GM18520 (cell line): ENCODE data around the gene XIRP2.

Source experiments
- ATAC-seq: cut with Tn5 transposase; IDR thresholded peaks from one replicate; pipeline ENCODE4 v1.9.1; 2021; ENCODE audit not compliant: unreplicated experiment

XIRP2 gene

DNA sequence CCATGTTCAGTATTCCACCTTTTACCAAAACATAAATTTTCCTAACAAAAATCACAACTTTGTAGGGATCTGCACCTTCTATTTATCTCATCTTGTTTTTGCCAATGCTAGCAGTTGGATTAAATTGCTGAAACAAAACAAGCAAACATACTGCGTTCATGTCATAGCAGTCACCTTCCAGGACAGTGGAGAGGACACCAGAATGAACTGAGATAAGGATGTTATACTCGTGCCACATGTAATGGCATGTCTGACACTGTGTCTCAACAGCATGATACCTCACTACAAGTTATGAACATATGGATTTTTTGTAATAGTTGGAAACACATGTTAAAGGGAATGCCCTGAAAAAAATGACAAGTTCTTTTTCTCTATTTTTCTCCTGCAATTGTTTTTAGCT is 245.3 kb downstream of the XIRP2 start:
- ATAC-seq, result no peak

DNA sequence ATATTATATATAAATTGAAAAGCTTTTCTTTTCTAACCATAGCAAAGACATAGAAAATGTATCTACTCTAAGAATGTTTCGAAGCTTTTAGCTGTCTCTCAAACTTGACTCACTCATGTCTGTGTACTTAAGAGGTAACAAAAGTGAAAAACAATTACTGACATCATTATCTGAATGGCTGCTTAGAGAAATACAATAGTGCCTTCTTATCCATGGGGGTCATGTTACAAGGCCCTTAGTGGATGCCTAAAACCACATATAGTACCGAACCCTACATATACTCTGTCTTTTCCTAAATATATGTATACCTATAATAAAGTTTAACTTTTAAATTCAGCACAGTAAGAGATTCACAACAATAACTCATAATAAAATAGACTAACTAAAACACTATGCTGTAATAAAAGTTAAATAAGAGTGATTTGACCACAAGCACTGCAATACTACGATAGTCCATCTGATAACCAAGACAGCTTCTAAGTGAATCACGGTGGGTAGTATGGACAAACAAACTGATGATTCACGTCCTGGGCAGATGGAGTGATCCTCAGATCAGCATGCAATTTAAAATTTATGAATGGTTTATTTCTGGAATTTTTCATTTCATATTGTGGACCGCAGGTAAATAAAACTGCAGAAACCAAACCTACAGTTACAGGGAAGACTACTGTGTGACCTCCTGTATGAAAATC is 246.2 kb downstream of the XIRP2 start:
- ATAC-seq, result no peak

DNA sequence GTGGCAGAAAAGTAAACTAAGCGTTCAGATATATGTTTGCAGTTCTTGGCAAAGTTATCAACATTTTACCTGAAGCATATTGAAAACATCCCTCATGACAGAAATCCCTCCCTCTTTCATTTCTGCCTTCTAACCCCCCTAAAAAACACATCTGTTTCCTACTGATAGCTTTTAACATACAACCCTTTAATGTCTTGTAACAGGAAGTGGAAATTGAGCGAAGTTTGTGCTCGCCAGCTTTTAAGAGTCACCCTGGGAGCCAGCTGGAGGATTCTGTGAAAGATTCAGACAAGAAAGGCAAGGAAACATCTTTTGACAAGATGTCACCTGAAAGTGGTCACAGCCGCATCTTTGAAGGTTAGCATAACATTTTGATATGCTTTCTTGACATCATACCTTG is 247.4 kb downstream of the XIRP2 start:
- ATAC-seq, result no peak

DNA sequence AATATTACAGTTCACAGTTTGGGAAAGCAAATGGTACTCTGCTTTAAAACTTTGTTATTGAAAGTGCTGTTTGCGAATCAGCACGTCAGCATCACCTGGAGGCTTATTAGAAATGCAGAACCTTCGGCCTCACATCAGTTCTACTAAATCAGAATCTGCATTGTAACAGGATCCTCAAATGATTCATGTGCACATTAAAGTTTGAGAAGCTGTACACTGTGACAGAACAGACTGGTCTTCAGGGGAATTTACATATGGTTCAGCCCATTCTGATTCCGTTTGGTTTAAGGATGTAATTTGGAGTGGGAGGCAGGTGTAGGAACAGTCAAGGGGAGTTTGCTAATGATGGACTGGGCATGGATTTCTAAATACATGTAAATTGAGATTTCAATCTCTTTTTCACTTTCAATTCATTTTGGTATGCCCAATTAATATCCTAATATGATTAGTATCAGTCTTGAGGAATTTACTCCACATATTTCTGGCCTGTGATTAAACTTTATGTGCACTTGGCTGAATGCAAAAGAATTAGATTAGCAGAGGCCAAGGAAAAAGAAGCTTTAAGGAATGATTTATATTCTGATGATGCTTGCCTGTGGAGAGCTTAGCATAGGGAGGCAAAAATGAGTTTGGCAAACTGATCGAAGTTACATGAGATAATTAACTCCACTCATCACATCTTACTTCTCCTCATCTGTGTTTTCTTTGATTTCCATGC is 248.8 kb downstream of the XIRP2 start:
- no peak for ATAC-seq

DNA sequence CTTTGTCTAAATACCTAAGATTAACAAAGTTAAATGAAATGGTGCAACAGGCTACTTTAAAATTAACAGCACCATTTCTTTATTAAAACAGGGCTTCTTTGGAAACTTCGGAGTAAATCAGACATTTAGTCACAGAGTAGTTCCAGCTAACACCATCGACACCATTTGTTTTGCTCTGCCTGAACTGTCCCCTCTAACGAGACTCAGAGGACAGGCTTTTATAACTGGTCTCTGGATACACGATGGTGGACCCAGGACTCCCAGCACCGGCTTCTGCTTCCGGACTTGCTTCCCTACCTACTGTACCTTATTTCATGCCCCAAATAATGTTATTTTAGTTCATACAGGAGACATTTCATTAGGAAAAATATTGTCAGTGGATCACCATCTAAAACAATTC is 252.1 kb downstream of the XIRP2 start:
- ATAC-seq, result no peak

DNA sequence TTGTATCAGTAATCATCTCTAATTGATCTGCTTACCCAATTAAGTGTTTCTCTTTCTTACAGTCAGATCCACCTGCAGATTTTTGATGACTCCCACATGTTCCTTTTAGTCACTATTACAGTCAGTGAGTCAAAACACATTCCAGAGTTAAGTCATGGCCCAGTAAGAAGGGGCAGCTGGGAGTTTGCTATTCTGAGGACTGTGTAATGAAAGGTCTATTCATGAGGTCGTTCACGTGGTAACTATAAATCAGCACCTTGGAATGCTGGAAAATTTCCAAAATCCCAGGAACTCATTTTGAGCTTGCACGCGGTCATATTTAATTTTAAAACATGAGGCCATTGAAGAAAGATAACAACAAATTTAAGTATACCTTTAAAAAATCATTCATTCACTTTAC is 252.5 kb downstream of the XIRP2 start:
- no peak for ATAC-seq

DNA sequence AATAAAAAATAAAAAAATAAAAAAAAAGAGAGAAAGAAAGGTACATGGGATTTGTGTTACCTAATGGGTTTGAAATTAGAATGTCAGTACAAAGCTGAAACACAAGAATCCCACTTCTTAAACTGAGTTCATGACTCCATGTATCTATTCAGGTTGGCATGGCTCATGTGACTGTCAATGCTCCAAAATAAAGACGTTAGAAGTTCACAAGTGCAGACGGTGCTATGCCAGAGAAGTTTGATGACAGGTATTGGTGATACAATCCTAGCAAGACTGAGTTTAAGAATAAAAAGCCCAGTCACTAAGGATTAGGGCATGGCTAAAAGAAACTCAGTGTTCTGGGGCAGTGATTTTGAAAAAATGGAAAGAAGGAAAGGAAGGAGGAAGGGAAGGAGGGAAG is 254.3 kb downstream of the XIRP2 start:
- no peak for ATAC-seq

DNA sequence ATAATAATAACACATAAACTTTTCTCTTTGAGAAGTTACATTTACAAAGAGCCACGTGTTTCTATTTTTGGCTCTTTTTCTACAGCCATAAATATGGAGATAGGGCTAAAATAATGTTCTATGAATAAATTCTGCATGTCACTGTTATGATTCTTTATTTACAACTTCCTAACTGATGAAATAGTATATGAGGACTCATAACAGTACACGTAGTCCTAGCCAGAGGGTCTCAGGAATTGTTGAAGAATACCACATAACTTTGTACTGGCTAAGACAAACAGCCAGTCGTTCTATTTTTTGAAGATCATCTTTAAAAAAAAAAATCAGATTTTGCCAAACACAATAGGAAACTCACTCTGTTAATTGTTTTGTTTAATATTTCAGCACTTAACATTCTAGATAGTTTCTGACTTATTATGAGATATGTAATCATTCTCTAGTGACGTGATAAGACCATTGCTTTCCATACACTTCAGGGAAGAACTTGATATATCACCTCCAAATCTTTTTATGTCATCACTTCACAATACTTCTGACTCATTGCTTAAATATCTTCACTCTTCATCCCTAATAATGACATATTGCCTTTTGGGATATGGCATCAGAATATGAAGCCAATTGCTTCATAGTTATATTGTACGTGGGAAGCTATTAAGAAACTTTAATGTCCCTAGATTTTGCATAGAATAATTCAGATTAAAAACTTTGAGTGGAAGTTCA is 256.1 kb downstream of the XIRP2 start:
- no peak for ATAC-seq

DNA sequence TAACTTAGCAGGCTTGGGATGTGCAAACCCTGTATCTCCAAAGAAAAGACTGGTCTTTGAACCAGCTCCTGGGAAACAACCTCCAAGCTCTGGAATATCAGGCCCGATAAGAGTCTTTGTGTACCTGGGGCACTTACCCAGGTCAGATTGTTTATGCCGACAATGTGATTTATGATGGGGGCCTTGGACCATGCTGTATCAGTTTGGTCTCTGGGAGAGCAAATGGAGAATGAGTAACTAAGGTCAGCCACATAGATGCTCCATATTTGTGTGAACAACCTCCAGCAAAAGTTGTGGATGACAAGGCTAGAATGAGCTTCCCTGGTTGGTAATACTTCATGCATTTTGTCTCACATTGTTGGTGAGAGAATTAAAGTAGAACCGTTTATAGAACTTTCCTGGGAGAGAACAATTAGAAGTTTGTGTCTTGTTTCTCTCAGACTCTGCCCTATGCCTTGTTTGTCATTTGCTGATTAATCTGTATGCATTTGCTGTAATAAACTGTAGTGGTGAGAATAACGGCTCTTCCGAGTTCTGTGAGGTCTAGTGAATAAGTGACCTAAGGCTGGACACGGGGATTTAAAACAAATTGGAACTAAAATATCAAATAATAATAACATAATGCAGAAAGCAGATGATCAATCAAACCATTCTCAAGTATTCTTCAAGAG is 259.1 kb downstream of the XIRP2 start:
- no peak for ATAC-seq

DNA sequence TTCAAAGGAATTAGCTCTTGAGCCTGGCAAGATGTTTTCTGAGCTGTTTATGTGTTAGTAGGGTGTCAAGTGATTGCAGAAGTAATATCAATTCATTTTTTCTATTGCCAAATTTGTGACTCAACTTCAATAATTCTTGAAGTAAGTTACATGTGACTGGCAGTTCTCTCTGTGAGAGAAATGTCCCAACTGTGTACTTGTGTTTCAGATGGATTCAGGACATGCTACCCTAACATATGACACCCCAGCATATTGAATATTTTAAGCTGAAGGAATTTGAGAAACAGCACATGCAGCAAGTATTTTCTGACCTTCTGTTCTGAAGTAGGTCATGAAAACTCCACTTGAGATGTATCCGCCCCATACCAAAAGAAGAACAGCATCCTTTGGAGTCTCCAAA is 263.6 kb downstream of the XIRP2 start:
- no peak for ATAC-seq

DNA sequence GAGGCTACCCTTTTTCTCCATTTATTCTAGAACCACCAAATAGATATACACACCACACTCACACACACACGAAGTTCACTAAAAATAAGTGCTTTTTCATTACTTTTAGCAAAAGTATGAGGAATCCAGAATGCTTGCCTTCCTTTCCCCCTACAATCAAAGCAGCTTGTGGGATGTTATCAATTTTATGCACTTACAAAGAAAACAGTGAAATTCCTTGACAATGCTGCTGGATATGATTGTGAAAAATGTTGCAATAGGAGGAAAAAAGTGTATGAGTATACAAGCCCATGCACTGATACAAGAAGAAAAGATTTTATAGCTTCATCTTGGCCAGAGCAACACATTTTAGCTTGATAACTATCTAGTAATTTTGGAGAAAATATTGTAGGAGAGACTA is 269.2 kb downstream of the XIRP2 start:
- no peak for ATAC-seq

DNA sequence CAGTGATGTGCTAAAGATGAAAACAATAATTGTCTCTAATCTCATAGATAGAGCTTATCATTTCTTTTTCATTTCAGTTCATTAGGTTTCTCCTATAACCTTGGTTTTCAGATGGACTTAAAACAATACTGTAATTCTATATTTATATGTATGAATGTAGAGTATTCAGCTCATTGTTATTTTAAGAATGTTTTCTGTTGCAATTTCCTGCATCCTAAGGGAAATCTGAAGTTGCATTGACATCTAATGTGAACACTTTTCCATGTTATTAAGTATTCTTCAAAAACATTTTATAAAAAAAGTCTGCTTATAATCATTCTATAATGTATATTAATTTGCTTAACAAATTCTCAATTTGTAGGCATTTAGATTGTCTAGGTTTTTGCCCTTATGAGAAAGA is 288.9 kb downstream of the XIRP2 start:
- no peak for ATAC-seq

DNA sequence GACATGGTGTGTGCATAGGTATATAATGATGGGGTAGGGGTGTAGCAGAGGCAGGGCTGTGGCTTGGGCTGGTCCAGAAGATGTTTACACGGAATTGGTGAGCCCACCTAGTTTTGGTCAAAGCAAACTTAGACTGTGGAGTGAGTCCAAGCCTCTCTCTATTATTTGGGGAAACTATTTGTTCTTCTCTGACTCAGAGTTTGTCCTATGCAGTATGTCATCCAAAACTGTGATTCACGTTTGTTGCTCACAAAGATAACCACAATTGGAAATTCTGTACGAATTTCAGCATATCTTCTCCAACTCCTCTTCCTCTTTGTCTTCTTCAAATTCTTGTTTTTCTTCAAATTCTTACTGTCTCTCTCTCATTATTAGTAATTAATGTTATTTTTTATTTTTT is 292.9 kb downstream of the XIRP2 start:
- no peak for ATAC-seq

DNA sequence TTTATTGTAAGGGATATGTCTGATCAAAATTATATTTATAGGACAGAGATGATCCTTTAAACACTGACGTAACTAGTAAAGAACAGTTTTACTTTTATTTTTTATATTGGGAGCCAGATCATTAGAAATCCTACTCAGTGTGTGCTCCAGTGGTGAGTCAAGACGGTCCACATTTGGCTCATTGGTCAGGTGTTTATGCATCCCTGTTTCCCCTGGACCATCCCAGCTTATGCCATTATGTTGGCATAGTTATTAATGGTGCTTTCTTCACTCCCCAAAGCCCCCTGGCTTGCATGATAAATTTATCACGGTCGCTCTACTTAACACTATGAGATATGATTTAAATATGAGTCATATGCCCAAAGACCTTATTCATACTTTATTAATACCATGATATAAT is 293.4 kb downstream of the XIRP2 start:
- no peak for ATAC-seq

DNA sequence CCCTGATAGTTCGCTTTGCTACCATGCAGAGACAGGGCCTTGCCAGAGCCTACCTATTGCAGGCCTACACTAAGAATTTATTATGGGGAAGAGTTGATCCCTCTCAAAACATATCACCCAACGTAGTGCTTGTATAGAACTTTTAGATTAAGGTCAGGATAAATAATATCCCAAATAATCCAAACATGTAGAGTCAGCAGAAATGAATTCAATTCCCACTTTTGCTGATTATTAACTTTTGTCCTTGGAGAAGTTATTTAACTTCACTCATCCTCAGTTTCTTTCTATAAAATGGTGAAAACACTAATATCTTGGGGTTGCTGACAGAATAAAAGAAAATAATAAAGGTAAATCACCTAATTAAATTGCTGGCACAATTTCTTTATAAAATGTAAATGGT is 294.1 kb downstream of the XIRP2 start:
- no peak for ATAC-seq

DNA sequence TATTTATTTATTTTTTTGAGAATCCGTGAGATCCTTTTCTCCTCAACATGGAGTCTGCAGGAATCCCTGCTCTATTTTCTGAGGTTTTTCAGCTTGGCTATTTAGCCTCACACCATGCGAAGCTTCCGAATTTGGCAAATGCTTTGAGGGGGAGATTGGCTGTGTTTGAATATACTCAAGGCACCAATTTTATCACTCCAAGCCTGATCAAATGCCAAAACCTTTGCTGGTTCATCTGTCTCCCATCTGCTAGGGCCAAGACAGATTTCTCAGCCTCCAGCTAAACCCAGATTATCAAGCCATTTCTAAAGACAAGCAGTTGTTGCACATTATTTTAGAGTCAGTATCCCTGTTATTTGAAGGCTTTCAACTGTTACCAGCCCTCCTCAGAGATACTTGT is 295.7 kb downstream of the XIRP2 start:
- ATAC-seq, result no peak

DNA sequence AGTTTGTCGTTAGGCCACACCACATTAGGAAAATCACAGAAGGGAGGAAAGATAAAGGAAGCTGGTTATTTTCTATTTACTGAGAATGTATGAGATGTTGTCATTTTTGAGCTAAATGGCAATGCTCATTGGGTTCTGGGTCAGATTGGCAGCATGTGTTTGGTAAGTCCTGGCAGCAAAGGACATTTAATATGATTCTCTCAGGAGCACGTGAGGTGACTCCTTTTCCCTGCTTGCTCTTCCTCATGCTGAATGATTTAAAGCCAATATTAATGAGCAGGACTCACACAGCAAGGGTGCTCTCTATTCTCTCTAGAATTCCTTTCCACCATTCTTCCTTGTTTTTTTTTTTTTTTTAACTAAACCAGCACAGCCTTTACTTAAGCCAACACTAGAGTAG is 298.2 kb downstream of the XIRP2 start:
- ATAC-seq, result no peak

DNA sequence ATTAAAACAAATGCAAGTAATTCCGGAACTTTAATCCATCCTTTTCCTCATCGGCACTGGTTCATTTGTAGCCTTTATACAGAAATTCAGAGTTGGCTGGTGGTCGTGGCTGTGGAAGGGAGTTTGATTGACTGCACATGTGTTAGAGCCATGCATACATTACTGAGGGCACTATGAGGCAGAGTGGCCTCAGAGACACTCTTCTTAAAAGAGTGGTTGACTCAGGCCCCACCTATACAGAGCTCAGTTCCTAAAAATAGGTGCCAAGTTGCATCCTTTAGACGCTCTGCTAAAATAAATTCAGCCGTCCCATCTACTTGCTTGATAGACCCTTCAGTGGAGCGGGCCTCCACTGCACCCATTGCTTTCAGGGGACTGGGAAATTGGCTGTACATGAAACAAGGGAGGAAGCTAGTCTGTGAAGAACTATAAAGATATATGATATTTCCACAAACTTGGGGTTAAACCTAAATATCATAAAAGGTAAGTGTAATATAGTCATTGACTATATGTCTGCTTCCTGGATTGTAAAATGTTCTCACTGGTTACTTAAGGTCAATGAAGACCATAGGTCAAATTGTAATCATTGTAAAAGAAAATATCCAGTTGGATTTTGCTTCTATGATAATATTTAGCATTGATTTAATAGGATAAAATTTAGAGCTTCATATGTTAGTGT is 298.9 kb downstream of the XIRP2 start:
- no peak for ATAC-seq

DNA sequence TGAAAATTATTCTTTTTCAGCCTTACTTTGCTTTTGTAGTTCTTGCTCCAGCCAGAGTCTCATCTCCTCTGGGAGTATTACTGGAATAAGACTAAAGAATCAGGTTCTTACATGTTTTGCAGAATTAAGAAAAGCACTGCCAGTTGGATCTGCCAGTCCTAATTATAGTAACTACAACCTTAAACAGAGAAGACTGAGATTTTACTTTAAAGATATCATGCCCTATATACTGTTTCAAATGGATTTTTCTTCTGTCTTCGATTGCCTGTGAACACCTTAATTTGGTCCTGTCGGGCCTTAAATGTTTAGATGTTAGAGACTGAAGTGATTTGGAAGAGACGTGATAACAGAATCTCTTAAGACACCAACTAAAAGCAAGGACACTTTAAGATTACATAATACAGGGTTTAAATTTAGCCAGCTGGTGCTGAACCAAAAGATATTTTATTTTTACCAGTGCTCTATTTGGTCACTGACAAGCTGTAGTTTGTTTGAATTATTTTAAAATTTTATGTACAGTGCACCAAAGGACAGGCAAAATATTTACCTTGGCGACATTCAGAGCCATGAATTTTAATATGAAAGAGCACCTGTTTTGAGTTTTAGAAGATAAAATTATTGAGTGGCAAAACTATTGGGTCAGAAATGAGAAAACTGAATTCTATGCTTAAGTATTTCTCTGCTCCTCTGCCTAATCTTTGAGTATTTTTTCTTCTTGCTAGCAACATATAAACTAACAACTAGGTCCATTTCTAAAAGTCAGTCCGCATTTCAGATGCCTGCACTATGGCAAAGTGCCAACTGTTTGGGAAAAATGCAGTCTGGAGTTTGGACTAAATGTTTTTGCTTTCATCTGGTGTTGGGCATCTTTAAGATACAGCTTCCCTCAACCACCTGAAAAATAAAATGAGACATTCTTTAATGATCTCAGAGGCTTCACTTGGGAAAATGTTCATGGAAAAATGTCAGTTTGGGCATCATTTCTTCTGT is 300.0 kb downstream of the XIRP2 start:
- ATAC-seq, result no peak

DNA sequence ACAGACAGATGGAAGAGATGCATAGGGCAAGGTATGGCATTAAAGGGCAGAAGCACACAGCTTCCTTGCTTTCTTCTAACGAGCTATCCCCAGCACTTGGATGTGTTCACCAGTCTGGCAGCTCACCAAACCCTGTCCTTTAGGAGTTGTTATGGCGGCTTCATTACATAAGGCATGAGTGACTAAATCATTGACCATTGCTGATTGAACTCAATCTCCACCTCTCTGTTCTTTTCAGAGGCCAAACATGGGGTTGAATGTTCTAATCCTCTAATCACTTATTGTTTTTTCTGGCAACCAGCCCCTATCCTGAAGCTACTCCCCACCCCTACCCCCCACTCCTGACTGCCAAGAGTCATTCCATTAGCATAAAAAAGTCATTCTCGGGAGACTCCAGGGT is 301.8 kb downstream of the XIRP2 start:
- no peak for ATAC-seq
